Sciatic nerve (tissue), 2 donors: ENCODE results near the gene ALDH3B1. TPM values are rescaled to one million over a fixed set of nuclear protein-coding genes. Genes with fewer than 3 reads are reported as not detected.

Experiments
- ATAC-seq: fragments of 200-7000 bp; cut with Tn5 transposase; one replicate; pipeline ENCODE4 v1.9.1; 2020; ENCODE audit warnings: mild to moderate bottlenecking, moderate library complexity
- DNase-seq: peaks from one replicate; pipeline ENCODE4 v3.0.0-alpha.2; 2020; ENCODE audit warnings: low spot score
- intact Hi-C: fragments of 100-400 bp; cut with DNase I; formaldehyde crosslinking; loops from one replicate; pipeline ENCODE4 v1.14.2; 2022
- total RNA-seq: library from RNA; stranded (reverse); fragmentation: NEBNext Ultra II Directional; extraction: Animal tissue kit (Norgen Biotek cat#: 25700); gene quantifications from one replicate; pipeline ENCODE4 v1.2.1, GENCODE V29; 2021
- donor health status: DM: no; HTN: no; CAD: no.
- donor health status: DM: no; HTN: no; CAD: no.

The ALDH3B1 gene
- total RNA-seq, 1 donor from 2014 or later: 46.7 TPM

DNA sequence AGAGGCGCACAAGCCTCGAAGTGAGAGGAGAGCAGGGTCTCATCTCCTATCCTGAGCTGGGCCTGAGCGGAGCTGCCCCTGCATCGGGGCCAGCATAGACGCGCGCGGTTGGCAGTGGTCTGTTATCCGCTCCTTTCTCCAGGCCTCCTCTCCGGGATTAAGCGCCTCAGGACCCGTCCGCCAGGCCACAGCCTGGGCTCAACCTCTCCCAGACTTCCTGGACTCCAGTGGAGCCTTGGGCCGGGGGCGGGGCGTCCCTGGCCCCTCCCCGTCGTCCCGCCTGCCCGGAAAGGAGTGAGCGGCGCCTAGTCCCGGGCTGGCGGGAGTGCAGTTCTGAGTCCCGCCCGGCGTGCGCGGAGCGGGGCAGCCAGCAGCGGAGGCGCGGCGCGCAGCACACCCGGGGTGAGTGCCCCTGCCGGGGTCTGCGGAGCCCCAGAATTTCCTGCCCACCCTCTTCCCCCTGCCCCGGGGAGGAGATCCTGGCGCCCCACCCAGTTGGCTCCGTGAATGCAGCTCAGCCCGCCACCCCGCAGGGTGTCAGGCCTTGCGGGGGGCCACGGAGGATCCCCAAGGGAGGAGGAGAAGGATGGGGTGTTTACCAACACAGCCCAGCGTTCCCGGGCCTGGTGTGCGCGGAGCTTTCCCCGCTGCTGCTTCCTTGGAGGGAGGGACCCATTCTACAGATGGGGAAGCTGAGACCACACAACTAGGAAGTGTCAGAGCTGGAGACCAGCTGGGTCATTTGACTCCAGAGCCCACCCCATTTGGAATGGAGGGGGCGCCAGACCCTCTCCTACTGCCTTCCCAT lies 28.8 kb downstream of the ALDH3B1 start, which contains the start of gene TCIRG1:
TCIRG1 (plus strand) TSS at position 308 of the 808 bp plus-strand sequence. CDS start 2,247 bp downstream, outside the sequence.
- peak; percentile 93 for DNase-seq
- intact Hi-C loops: loop anchor here (10.0 kb wide), 1 partner anchor 86 kb away; the partner anchor contains the start of gene CHKA
- ATAC-seq: peak; percentile 92

- peak; percentile 1 for ATAC-seq
- DNase-seq: peak; percentile 68
- intact Hi-C loops: loop anchor here (10.0 kb wide), 1 partner anchor 85 kb away; the partner anchor contains the start of gene CHKA
Measured at GRCh38 chr11:68039526-68040086, 29.5 kb downstream of the ALDH3B1 start.

- intact Hi-C loops: no loop called here
- peak; percentile 79 for DNase-seq
- ATAC-seq: peak; percentile 52
Measured at GRCh38 chr11:68040101-68040956, 30.2 kb downstream of the ALDH3B1 start.

DNA sequence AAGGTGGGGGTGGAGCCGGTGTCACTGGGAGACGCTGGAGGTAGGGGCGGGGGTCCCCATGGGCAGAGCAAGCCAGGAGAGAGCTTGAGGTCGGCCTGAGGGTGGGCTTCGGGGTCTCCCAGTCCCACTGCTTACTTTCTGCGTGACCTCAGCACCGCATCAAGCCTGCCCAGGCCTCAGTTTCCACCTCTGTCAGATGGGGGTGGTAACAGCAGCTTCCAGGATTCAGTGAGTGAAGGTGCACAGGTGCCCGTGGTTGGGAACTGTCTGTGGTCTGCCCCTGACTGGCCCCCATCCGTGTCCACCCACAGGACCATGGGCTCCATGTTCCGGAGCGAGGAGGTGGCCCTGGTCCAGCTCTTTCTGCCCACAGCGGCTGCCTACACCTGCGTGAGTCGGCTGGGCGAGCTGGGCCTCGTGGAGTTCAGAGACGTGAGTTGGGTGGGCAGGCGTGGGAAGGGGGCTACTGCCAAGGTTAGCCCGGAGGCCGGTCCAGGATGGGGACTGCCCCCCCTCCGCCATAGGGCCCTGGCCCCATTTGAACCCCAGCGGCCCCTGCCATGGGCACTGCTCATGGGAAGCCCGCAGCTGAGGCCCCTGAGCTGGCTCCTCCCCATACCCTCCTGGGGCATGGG lies 30.9 kb downstream of the ALDH3B1 start:
- peak; percentile 64 for DNase-seq
- ATAC-seq: no peak
- intact Hi-C loops: no loop called here

GRCh38 chr11:68041617-68042218 lies 31.6 kb downstream of the ALDH3B1 start:
- DNase-seq (no peak), ATAC-seq (no peak)
- intact Hi-C loops: no loop called here

DNA sequence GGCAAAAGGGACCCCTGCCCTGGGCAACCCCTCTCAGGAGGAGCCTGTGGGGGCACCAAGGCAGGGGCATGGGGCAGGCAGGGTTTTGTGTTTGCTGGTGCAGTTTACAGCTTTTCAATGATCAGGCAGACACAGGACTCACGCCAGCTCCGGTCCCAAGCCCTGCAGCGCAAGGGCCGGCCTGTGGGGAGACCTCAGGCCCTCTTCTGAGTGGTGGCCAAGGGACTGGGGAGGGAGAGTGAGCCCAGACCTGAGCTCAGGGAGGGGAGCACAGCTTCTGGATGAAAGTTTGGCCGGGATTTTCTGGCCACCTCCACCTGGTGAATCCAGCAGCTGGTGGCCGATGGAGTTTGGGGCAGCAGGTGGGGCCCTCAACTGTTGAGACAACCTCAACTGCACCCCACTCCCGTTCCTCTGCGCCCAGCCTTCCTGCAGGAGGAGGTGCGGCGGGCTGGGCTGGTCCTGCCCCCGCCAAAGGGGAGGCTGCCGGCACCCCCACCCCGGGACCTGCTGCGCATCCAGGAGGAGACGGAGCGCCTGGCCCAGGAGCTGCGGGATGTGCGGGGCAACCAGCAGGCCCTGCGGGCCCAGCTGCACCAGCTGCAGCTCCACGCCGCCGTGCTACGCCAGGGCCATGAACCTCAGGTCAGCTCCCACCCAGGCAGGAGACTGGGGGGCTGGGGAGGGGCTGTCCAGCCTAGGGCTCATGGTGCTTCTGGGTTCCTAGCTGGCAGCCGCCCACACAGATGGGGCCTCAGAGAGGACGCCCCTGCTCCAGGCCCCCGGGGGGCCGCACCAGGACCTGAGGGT lies 32.3 kb downstream of the ALDH3B1 start:
- DNase-seq (no peak), ATAC-seq (no peak)
- intact Hi-C loops: no loop called here

GRCh38 chr11:68043029-68043348 lies 32.9 kb downstream of the ALDH3B1 start:
- ATAC-seq (no peak), DNase-seq (no peak)
- intact Hi-C loops: no loop called here

DNA sequence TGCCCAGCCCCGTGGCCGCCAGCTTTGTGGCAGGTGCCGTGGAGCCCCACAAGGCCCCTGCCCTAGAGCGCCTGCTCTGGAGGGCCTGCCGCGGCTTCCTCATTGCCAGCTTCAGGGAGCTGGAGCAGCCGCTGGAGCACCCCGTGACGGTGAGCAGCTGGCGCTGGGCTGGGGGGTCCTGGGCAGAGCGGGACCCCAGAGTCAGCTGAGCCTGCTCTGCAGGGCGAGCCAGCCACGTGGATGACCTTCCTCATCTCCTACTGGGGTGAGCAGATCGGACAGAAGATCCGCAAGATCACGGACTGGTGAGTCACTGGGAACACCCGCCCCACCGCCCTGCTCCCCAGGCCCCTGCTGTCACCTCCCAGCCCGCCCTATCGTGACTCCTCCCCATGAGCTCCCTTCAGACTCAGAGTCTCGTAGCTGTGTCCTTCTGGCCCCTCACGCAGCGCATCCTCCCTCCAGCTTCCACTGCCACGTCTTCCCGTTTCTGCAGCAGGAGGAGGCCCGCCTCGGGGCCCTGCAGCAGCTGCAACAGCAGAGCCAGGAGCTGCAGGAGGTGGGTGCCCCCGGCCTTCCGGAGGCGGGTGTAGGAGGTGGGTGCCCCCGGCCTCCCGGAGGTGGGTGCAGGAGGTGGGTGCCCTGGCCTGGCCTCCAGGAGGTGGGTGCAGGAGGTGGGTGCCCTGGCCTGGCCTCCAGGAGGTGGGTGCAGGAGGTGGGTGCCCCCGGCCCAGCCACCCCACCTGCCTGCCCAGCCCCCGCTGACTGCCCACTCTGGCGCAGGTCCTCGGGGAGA lies 33.4 kb downstream of the ALDH3B1 start:
- intact Hi-C loops: no loop called here
- DNase-seq (no peak), ATAC-seq (no peak)

GRCh38 chr11:68044145-68044813 lies 34.2 kb downstream of the ALDH3B1 start:
- no peak for ATAC-seq
- DNase-seq: no peak
- intact Hi-C loops: no loop called here

DNA sequence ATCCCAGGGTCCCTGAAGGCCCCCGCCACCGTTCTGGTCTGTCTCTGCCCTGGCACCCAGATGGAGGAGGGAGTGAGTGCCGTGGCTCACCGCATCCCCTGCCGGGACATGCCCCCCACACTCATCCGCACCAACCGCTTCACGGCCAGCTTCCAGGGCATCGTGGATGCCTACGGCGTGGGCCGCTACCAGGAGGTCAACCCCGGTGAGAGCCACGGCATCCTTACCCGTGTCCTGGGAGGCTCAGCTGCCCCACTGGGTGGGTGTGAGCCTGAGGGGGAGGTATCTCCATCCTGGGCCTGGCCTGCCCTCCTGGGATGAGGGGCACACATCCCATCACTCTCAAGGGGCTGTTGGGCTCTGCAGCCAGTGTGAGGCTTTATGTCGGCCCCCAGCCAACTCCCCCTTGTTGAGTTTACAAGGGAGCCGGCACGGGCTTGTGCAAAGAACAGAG lies 34.8 kb downstream of the ALDH3B1 start:
- ATAC-seq: no peak
- no peak for DNase-seq
- intact Hi-C loops: no loop called here

DNA sequence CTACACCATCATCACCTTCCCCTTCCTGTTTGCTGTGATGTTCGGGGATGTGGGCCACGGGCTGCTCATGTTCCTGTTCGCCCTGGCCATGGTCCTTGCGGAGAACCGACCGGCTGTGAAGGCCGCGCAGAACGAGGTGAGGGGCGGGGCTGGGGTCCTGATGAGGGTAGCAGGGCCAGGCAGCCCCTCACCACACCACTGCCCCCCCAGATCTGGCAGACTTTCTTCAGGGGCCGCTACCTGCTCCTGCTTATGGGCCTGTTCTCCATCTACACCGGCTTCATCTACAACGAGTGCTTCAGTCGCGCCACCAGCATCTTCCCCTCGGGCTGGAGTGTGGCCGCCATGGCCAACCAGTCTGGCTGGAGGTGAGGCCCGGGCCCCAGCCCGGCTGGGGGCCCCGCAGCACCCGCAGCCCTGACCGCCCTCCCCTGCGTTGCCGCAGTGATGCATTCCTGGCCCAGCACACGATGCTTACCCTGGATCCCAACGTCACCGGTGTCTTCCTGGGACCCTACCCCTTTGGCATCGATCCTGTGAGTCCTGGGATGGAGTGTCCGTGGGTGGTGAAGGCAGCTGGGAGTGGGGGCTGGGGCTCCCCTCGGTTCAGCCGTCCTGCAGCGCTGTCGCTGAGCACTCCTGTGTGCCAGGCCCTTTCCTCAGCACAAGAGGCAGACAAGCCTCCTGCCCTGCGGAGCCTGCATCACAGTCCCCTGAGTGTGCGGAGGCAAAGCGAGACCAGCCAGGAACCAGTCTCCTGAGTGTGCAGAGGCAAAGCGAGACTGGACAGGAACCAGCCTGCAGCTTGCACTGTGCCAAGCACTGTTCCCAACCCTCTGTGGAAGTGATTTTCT lies 37.5 kb downstream of the ALDH3B1 start:
- intact Hi-C loops: no loop called here
- no peak for ATAC-seq
- DNase-seq: no peak

DNA sequence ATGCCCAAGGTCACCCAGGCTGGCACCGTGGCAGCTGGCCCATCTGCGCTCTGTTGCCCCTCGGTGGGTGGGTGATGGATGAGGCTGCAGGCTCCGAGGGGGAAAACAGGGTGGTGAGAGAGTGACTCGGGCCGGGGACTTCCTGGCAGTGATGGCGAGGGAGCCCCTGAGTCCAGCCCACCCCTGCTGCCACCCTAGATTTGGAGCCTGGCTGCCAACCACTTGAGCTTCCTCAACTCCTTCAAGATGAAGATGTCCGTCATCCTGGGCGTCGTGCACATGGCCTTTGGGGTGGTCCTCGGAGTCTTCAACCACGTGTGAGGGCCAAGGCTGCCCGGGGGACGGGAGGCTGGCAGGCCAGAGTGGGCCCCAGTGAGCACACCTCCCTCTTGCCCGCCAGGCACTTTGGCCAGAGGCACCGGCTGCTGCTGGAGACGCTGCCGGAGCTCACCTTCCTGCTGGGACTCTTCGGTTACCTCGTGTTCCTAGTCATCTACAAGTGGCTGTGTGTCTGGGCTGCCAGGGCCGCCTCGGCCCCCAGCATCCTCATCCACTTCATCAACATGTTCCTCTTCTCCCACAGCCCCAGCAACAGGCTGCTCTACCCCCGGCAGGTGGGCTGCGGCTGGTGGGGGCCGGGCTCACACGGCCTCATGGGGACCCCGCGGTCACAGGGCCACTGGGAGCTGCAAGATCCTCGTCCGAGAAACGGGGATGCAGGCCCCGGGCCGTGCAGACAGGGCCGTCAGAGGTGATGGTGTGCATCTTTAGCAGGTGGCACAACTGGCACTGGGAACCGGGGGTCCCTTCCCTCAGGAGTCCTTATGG lies 38.8 kb downstream of the ALDH3B1 start:
- ATAC-seq (no peak), DNase-seq (no peak)
- intact Hi-C loops: no loop called here

DNA sequence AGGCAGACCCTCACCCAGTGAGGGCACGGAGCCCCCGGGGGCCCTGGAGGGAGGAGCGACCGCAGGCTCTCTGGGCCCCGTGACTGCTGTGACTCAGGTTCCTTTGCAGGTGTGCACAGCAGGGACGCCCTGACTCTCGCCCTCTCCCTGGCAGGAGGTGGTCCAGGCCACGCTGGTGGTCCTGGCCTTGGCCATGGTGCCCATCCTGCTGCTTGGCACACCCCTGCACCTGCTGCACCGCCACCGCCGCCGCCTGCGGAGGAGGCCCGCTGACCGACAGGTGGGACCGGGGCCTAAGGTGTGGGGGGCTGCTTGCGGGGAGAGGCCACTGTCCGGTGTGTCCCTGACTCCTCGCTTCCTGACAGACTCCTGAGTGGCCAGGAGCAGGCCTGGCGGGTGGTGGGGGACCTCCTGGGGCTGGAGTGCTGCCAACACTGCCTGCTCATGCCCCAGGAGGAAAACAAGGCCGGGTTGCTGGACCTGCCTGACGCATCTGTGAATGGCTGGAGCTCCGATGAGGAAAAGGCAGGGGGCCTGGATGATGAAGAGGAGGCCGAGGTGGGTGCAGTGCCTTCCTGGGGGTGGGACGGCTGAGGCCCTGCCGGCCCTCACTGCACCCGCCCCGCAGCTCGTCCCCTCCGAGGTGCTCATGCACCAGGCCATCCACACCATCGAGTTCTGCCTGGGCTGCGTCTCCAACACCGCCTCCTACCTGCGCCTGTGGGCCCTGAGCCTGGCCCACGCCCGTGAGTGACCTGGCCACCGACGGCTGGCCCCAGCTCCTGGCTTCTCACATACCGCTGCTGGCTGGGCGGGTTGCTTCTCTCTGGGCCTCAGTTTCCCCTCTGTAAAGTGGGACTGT lies 39.6 kb downstream of the ALDH3B1 start:
- DNase-seq (no peak), ATAC-seq (no peak)
- intact Hi-C loops: no loop called here

DNA sequence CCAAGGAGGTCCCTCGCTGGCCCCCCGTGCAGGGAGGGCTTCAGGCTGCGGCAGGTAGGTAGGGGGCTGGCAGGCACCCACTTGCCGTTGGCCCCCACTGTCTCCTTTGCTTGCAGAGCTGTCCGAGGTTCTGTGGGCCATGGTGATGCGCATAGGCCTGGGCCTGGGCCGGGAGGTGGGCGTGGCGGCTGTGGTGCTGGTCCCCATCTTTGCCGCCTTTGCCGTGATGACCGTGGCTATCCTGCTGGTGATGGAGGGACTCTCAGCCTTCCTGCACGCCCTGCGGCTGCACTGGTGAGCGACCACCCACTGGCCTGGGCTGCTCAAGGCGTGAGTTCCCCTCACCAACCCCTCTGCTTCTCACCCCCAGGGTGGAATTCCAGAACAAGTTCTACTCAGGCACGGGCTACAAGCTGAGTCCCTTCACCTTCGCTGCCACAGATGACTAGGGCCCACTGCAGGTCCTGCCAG lies 40.3 kb downstream of the ALDH3B1 start:
- DNase-seq (no peak), ATAC-seq (no peak)
- intact Hi-C loops: no loop called here
